DOHH2 (cell line): Measurements from ENCODE around the gene TMEM132D.

Experiments used
- H3F3A ChIP-seq: fragments of 200-600 bp; sonication (generic), shearing (Covaris generic); 2 replicates; pipeline ENCODE4 v1.6.0; 2016; ENCODE audit warnings: antibody characterized with exemption, mild to moderate bottlenecking; ENCODE audit not compliant: control insufficient read depth, insufficient read depth
- H3K27ac ChIP-seq: fragments of 200-600 bp; sonication (generic); 2 replicates; pipeline ENCODE4 v1.5.1; 2014; ENCODE audit warnings: low read depth, mild to moderate bottlenecking, low read length, moderate library complexity
- H3K27me3 ChIP-seq: fragments of 200-600 bp; sonication (generic); 2 replicates; pipeline ENCODE4 v1.6.1; 2014; ENCODE audit warnings: mild to moderate bottlenecking, low read length, mixed read lengths; ENCODE audit not compliant: control insufficient read depth
- H3K36me3 ChIP-seq: fragments of 200-600 bp; sonication (generic); 2 replicates; pipeline ENCODE4 v1.6.1; 2014; ENCODE audit warnings: mild to moderate bottlenecking, low read length, moderate library complexity, mixed read lengths; ENCODE audit not compliant: control insufficient read depth
- H3K4me1 ChIP-seq: fragments of 200-600 bp; sonication (generic); 2 replicates; pipeline ENCODE4 v1.6.1; 2014; ENCODE audit warnings: mild to moderate bottlenecking, low read length, mixed read lengths; ENCODE audit not compliant: control insufficient read depth
- H3K4me2 ChIP-seq: fragments of 200-600 bp; sonication (generic); 2 replicates; pipeline ENCODE4 v1.6.0; 2014; ENCODE audit warnings: mild to moderate bottlenecking, low read length, moderate library complexity
- H3K4me3 ChIP-seq: fragments of 200-600 bp; sonication (generic); 2 replicates; pipeline ENCODE4 v1.5.1; 2014; ENCODE audit warnings: mild to moderate bottlenecking, low read length, mixed read lengths
- H3K79me2 ChIP-seq: fragments of 200-600 bp; sonication (generic); 2 replicates; pipeline ENCODE4 v1.6.1; 2014; ENCODE audit warnings: mild to moderate bottlenecking, low read length, mixed read lengths; ENCODE audit not compliant: control insufficient read depth
- H3K9me2 ChIP-seq: fragments of 200-600 bp; sonication (generic); replicated peaks from 2 replicates; pipeline ENCODE4 v1.6.1; 2014; ENCODE audit warnings: mild to moderate bottlenecking, low read length, mixed read lengths; ENCODE audit not compliant: control insufficient read depth
- H3K9me3 ChIP-seq: fragments of 200-600 bp; sonication (generic); 2 replicates; pipeline ENCODE4 v1.6.1; 2014; ENCODE audit warnings: antibody characterized with exemption, low read length, mixed read lengths; ENCODE audit not compliant: control insufficient read depth, insufficient read depth
- H4K20me1 ChIP-seq: fragments of 200-600 bp; sonication (generic); 2 replicates; pipeline ENCODE4 v1.6.0; 2014; ENCODE audit warnings: low read depth, mild to moderate bottlenecking, antibody characterized with exemption, low read length, moderate library complexity; ENCODE audit not compliant: control insufficient read depth, insufficient read depth
- EZH2phosphoT487 ChIP-seq: fragments of 200-600 bp; sonication (generic); IDR thresholded peaks from 2 replicates; pipeline ENCODE4 v1.6.1; 2017; ENCODE audit warnings: borderline replicate concordance, mild to moderate bottlenecking, antibody characterized with exemption, low read length, moderate library complexity, mixed read lengths
- TF ChIP-seq, protein P1 (sequence below): fragments of 200-600 bp; sonication (generic); IDR thresholded peaks from one replicate; pipeline ENCODE4 v1.5.1; 2014; ENCODE audit warnings: antibody characterized with exemption, mild to moderate bottlenecking, low read depth, low read length; ENCODE audit not compliant: poor library complexity, severe bottlenecking

The TMEM132D gene

DNA sequence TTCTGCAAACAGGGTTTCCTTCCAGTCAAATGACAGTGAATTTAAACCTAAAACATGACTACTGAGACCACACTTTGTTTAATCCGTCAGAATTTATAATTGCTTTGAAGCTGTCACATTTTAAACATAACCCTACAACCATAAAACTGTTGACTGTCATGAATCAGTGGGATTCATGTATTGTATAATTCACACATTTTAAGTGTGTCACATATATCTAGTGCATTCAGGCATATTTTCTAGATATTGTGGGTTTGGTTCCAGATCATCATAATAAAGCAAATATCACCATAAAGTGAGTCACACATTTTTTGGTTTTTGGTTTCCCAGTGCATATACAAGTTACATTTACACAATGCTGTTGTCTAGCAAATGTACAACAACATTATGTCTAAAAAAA is 304.4 kb downstream of the TMEM132D start:
- no peaks in the 10 kb centered on the region for H3K79me2 ChIP-seq
- no peak overlapping the region for H3K4me3 ChIP-seq
- H3K9me2 ChIP-seq: no peaks in the 10 kb centered on the region
- TF ChIP-seq, protein P1, sequence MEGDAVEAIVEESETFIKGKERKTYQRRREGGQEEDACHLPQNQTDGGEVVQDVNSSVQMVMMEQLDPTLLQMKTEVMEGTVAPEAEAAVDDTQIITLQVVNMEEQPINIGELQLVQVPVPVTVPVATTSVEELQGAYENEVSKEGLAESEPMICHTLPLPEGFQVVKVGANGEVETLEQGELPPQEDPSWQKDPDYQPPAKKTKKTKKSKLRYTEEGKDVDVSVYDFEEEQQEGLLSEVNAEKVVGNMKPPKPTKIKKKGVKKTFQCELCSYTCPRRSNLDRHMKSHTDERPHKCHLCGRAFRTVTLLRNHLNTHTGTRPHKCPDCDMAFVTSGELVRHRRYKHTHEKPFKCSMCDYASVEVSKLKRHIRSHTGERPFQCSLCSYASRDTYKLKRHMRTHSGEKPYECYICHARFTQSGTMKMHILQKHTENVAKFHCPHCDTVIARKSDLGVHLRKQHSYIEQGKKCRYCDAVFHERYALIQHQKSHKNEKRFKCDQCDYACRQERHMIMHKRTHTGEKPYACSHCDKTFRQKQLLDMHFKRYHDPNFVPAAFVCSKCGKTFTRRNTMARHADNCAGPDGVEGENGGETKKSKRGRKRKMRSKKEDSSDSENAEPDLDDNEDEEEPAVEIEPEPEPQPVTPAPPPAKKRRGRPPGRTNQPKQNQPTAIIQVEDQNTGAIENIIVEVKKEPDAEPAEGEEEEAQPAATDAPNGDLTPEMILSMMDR: no peak
- no peak overlapping the region for H3K4me2 ChIP-seq
- H3K27me3 ChIP-seq: no peaks in the 10 kb centered on the region
- no peaks in the 10 kb centered on the region for H3F3A ChIP-seq
- H3K4me1 ChIP-seq: no peaks in the 10 kb centered on the region
- H3K9me3 ChIP-seq: no peaks in the 10 kb centered on the region
- H3K27ac ChIP-seq: no peak overlapping the region
- H3K36me3 ChIP-seq: no peaks in the 10 kb centered on the region
- H4K20me1 ChIP-seq: no peaks in the 10 kb centered on the region

DNA sequence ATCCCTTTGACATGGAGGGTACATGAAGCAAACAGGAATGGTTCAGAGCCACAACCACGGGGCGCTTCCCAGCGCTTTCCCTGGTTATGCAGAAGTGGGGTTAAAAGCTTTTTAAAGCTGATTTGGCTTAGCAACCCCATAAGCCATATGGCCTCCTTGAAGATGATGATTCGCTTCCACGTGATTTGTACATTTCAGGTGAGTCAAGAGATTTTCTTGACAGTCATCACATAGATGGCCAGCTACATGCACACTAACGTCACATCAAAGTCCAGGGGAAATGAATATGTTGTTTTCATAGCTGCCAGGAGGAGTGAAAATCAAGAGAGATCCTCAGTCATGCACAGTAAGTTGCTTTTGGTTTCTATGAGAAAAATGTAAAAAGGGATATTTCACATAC is 309.7 kb downstream of the TMEM132D start:
- Histone ChIP-seq H3K27me3 (no peaks in the 10 kb centered on the region), H3K4me1 (no peaks in the 10 kb centered on the region), H3K79me2 (no peaks in the 10 kb centered on the region), H3F3A (no peaks in the 10 kb centered on the region), H3K36me3 (no peaks in the 10 kb centered on the region), H4K20me1 (no peaks in the 10 kb centered on the region), H3K27ac (no peak overlapping the region), H3K9me2 (no peaks in the 10 kb centered on the region), H3K9me3 (no peaks in the 10 kb centered on the region), H3K4me3 (no peak overlapping the region), H3K4me2 (no peak overlapping the region)
- no peak for TF ChIP-seq EZH2phosphoT487
- TF ChIP-seq, protein P1: no peak

DNA sequence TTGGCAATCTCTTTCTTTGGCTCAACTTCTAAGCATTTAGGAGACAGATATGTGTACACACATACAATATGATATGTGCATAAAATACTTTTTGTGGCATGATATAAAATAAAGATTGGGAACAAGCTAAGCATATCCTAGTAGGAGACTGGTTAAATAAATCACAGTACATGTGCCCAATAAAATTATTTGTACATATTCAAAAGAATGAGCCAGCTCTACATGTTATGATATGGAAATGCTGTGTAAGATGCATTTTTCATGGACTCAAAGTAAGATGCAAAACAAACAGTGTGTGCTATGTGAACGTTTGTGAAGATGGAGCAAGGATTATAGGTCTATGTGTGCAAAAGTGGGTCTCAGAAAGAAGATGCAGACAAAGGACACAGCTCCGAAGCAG is 311.4 kb downstream of the TMEM132D start:
- Histone ChIP-seq H3K4me3 (no peak overlapping the region), H3K36me3 (no peaks in the 10 kb centered on the region), H3F3A (no peaks in the 10 kb centered on the region), H3K9me2 (no peaks in the 10 kb centered on the region), H3K27me3 (no peaks in the 10 kb centered on the region), H3K4me1 (no peaks in the 10 kb centered on the region), H3K4me2 (no peak overlapping the region), H4K20me1 (no peaks in the 10 kb centered on the region), H3K9me3 (no peaks in the 10 kb centered on the region), H3K79me2 (no peaks in the 10 kb centered on the region), H3K27ac (no peak overlapping the region)
- TF ChIP-seq, protein P1: no peak
- TF ChIP-seq EZH2phosphoT487: no peak

DNA sequence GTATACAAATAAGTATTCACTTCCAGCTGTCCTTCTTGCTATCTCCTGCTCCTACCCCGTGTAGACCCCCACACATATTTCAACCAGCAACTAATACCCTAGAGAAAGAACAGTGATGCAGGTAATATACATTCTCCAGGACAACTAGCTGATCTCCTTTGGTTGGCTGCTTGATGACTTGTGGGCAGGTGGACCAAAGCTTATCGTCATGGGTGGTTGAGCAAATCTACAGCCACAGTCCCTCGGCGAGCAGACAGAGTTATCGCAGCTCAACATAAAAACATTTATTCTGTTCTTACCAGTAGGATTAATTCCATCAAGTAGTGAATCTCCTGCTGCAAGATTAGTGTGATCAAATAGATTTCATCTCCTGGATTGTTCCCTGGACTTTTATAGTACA is 314.3 kb downstream of the TMEM132D start:
- no peaks in the 10 kb centered on the region for H4K20me1 ChIP-seq
- H3K4me2 ChIP-seq: no peak overlapping the region
- no peaks in the 10 kb centered on the region for H3F3A ChIP-seq
- no peak for TF ChIP-seq EZH2phosphoT487
- TF ChIP-seq, protein P1: no peak
- no peaks in the 10 kb centered on the region for H3K9me2 ChIP-seq
- no peak overlapping the region for H3K4me3 ChIP-seq
- no peak overlapping the region for H3K27ac ChIP-seq
- no peaks in the 10 kb centered on the region for H3K9me3 ChIP-seq
- H3K79me2 ChIP-seq: no peaks in the 10 kb centered on the region
- no peaks in the 10 kb centered on the region for H3K36me3 ChIP-seq
- H3K27me3 ChIP-seq: no peaks in the 10 kb centered on the region
- H3K4me1 ChIP-seq: no peaks in the 10 kb centered on the region
